22Rv1 (cell line): Measurements from ENCODE around the gene NFE2L3.

Experiments
- ZFX ChIP-seq: fragments of 450-650 bp; IDR thresholded peaks from 2 replicates; pipeline ENCODE4 v1.6.1; 2017; ENCODE audit warnings: antibody characterized with exemption, borderline replicate concordance
- TF ChIP-seq, protein P1 (sequence below): fragments of 450-650 bp; IDR thresholded peaks from 2 replicates; pipeline ENCODE4 v1.5.1; 2017; ENCODE audit warnings: mild to moderate bottlenecking

DNA sequence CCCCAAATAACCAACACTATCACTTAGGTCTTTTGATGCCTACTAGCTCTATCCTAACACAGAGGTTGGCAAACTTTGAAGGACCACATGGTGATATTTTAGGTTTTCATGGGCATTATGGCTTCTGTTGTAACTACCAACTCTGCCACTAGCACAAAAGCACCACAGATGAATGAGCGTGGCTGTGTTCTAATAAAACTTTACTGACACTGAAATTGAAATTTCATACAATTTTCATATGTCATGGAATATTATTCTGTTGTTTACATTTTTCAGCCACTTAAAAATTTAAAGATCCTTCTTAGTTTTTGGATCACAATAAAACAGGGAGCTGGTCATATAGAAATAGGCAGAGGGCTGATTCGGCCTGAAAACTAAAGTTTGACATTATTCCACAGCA lies 76.0 kb downstream of the NFE2L3 start:
- TF ChIP-seq, protein P1, sequence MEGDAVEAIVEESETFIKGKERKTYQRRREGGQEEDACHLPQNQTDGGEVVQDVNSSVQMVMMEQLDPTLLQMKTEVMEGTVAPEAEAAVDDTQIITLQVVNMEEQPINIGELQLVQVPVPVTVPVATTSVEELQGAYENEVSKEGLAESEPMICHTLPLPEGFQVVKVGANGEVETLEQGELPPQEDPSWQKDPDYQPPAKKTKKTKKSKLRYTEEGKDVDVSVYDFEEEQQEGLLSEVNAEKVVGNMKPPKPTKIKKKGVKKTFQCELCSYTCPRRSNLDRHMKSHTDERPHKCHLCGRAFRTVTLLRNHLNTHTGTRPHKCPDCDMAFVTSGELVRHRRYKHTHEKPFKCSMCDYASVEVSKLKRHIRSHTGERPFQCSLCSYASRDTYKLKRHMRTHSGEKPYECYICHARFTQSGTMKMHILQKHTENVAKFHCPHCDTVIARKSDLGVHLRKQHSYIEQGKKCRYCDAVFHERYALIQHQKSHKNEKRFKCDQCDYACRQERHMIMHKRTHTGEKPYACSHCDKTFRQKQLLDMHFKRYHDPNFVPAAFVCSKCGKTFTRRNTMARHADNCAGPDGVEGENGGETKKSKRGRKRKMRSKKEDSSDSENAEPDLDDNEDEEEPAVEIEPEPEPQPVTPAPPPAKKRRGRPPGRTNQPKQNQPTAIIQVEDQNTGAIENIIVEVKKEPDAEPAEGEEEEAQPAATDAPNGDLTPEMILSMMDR, result no peak
- TF ChIP-seq ZFX, result no peak
